Cardiac septum (tissue), 1 donor: Measurements from ENCODE around the gene PRSS35. TPM values are rescaled to one million over a fixed set of nuclear protein-coding genes. Genes with fewer than 3 reads are reported as not detected.

Experiments used
- total RNA-seq: library from RNA; stranded (reverse); fragmentation: NEBNext Ultra II Directional; extraction: Animal tissue kit (Norgen Biotek cat#: 25700); gene quantifications from one replicate; pipeline ENCODE4 v1.2.1, GENCODE V29; 2021
- donor health status: DM: no; HTN: no; CAD: no.

PRSS35 gene
- total RNA-seq, 1 donor from 2014 or later: 0.83 TPM

Other genes starting within 250 kb of the PRSS35 start
- gene ME1, start 81.5 kb upstream of the PRSS35 start, total RNA-seq: 17.9 TPM
- 1.4 TPM for gene SNAP91, start 196.6 kb downstream of the PRSS35 start, total RNA-seq